Activated B cell treated with CpG ODN at 0.5 μM for 24 hours (primary cell): Measurements from ENCODE around the gene ELL3. TPM values are rescaled to one million over a fixed set of nuclear protein-coding genes. Genes with fewer than 3 reads are reported as not detected.
A peak's percentile ranks its signal among the peaks of the same experiment; 100 is the strongest.
"Not testable (repeated sequence)": the region's sequence is repeated elsewhere in the genome, so short reads cannot be mapped to it uniquely, and the experiment has no call there.

Source experiments
- ATAC-seq: fragments of 200-7000 bp; cut with Tn5 transposase; one replicate; pipeline ENCODE4 v1.10.0; 2021; ENCODE audit warnings: low read depth, mild to moderate bottlenecking, moderate library complexity
- CTCF ChIA-PET: fragments of 350-600 bp; sonication (Branson Sonifier 250); formaldehyde crosslinking; loops from one replicate; lab custom pipeline; 2021; ENCODE audit warnings: antibody characterized with exemption; lab: Charles Lee
- POLR2A ChIA-PET: fragments of 350-600 bp; sonication (Branson Sonifier 250); formaldehyde crosslinking; loops from one replicate; lab custom pipeline; 2021; ENCODE audit warnings: antibody characterized with exemption; lab: Charles Lee
- DNase-seq: peaks from one replicate; pipeline ENCODE4 v3.0.0; 2022
- H3K27ac Mint-ChIP-seq: one replicate; pipeline ENCODE4 v1.8.0; 2020; ENCODE audit warnings: mixed read lengths
- H3K27me3 Mint-ChIP-seq: one replicate; pipeline ENCODE4 v1.8.0; 2021; ENCODE audit warnings: mixed read lengths
- H3K36me3 Mint-ChIP-seq: one replicate; pipeline ENCODE4 v1.8.0; 2021; ENCODE audit warnings: low read depth, mixed read lengths
- H3K4me1 Mint-ChIP-seq: one replicate; pipeline ENCODE4 v1.8.0; 2021; ENCODE audit warnings: mixed read lengths
- H3K4me3 Mint-ChIP-seq: one replicate; pipeline ENCODE4 v1.8.0; 2020; ENCODE audit warnings: mild to moderate bottlenecking, mixed read lengths
- H3K9me3 Mint-ChIP-seq: one replicate; pipeline ENCODE4 v1.8.0; 2020; ENCODE audit warnings: mixed read lengths
- CTCF ChIP-seq: fragments of 200-600 bp; IDR thresholded peaks from one replicate; pipeline ENCODE4 v1.8.0; 2022; ENCODE audit warnings: antibody characterized with exemption, mild to moderate bottlenecking
- intact Hi-C: fragments of 100-400 bp; cut with micrococcal nuclease; formaldehyde crosslinking; loops from one replicate; pipeline ENCODE4 v1.15.1; 2024
- total RNA-seq: library from RNA; stranded (reverse); gene quantifications from 2 replicates; pipeline ENCODE4 v1.2.3, GENCODE V29; 2022

Gene ELL3, protein sequence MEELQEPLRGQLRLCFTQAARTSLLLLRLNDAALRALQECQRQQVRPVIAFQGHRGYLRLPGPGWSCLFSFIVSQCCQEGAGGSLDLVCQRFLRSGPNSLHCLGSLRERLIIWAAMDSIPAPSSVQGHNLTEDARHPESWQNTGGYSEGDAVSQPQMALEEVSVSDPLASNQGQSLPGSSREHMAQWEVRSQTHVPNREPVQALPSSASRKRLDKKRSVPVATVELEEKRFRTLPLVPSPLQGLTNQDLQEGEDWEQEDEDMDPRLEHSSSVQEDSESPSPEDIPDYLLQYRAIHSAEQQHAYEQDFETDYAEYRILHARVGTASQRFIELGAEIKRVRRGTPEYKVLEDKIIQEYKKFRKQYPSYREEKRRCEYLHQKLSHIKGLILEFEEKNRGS
- 95.5 and 108 TPM in 2 replicates for total RNA-seq

DNA sequence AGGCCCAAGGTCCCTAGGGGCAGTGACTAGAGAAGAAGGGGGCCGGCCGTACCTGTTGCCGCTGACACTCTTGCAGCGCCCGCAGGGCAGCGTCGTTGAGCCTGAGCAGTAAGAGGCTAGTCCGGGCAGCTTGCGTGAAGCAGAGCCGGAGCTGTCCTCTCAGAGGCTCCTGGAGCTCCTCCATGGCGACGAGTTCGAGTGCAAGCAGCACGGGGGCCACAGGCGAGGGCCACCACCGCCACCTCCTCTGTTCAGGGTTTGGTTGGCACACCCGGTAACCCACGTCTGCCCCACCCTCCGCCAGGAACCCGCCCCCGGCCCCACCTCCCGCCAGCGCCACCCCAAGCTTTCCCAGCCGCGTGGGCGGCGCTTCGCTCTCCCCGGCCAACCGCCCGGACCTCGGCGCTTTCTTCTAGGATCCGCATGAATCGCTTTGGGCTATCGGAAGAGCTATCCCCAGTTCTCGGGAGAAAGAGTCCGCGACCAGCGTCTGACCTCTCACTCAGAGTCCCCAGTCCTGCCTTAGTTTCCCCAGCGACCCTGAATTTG is at the start of gene ELL3:
Gene ELL3 (minus strand): TSS at position 249 of the 549 bp plus-strand sequence. CDS start 65 bp downstream, at position 184.
- CTCF ChIA-PET = interaction anchor here (0.8 to 2.9 kb wide), 11 partner anchors 8 to 51 kb away, joined by 3 to 49 read pairs (median 6); partner anchors contain the start of genes HYPK, MFAP1, PDIA3 and SERF2
- Mint-ChIP-seq H3K4me3 (peak within 1 kb of the TSS; percentile 96), H3K4me1 (peaks cover 44% of the 10 kb centered on the region), H3K36me3 (peaks cover 51% of the 10 kb centered on the region), H3K27ac (peak within 1 kb of the TSS; percentile 96), H3K9me3 (no peaks in the 10 kb centered on the region), H3K27me3 (no peaks in the 10 kb centered on the region)
- POLR2A ChIA-PET = interaction anchor here (0.5 to 10.1 kb wide), 26 partner anchors 11 to 1202 kb away, joined by 3 to 509 read pairs (median 4); partner anchors contain the start of genes B2M, HYPK, MAP1A and MFAP1
- intact Hi-C loops = loop anchor here (1.0 to 2.0 kb wide), 8 partner anchors 13 to 950 kb away; partner anchors contain the start of genes FRMD5, HYPK, MFAP1 and PDIA3
- peak; percentile 62 for ATAC-seq
- no peak for TF ChIP-seq CTCF
- DNase-seq = peak; percentile 82

GRCh38 chr15:43826029-43826507 is 49.3 kb upstream of the ELL3 start:
- intact Hi-C loops = loop anchor here (10.0 kb wide), 1 partner anchor 311 kb away; the partner anchor contains the start of gene MAP1A
- DNase-seq = no peak

GRCh38 chr15:43825305-43825704 is 48.5 kb upstream of the ELL3 start:
- DNase-seq, ATAC-seq, H3K9me3 Mint-ChIP-seq, H3K27me3 Mint-ChIP-seq, H3K27ac Mint-ChIP-seq: not testable (repeated sequence)
- ChIA-PET CTCF (interaction anchor here (1.2 to 1.5 kb wide), 2 partner anchors 25 to 49 kb away, joined by 5 to 8 read pairs; partner anchors contain the start of genes ELL3, HYPK and SERINC4), POLR2A (interaction anchor here (0.6 to 2.6 kb wide), 11 partner anchors 10 to 602 kb away, joined by 3 to 52 read pairs (median 11); partner anchors contain the start of genes ELL3, GOLM2, HYPK and PDIA3)
- intact Hi-C loops = loop anchor here (2.0 to 10.0 kb wide), 2 partner anchors 25 to 311 kb away; partner anchors contain the start of genes HYPK, MAP1A and SERINC4
- Mint-ChIP-seq H3K4me3 (peak overlapping the region; percentile 89), H3K36me3 (peaks cover 17% of the 10 kb centered on the region), H3K4me1 (peaks cover 67% of the 10 kb centered on the region)

More at GRCh38 chr15:43826029-43826507, 49.3 kb upstream of the ELL3 start:
- POLR2A ChIA-PET = interaction anchor here (0.7 to 2.5 kb wide), 3 partner anchors 10 to 80 kb away, joined by 3 to 20 read pairs (median 5); partner anchors contain the start of genes ELL3 and PDIA3
- peaks cover 73% of the 10 kb centered on the region for H3K4me1 Mint-ChIP-seq
- H3K27me3 Mint-ChIP-seq = no peaks in the 10 kb centered on the region
- peak overlapping the region; percentile 89 for H3K4me3 Mint-ChIP-seq
- peak overlapping the region; percentile 83 for H3K27ac Mint-ChIP-seq
- CTCF ChIA-PET = no interaction called here
- ATAC-seq = no peak
- TF ChIP-seq CTCF = no peak
- no peaks in the 10 kb centered on the region for H3K9me3 Mint-ChIP-seq
- peaks cover 17% of the 10 kb centered on the region for H3K36me3 Mint-ChIP-seq

- ChIA-PET CTCF (interaction anchor here (0.8 to 1.5 kb wide), 5 partner anchors 16 to 54 kb away, joined by 3 to 8 read pairs (median 4); partner anchors contain the start of genes ELL3, HYPK and SERINC4), POLR2A (interaction anchor here (0.5 to 2.6 kb wide), 17 partner anchors 9 to 1779 kb away, joined by 3 to 52 read pairs (median 8); partner anchors contain the start of genes ELL3, HYPK, PDIA3 and SERF2)
- peaks cover 62% of the 10 kb centered on the region for H3K4me1 Mint-ChIP-seq
- H3K4me3 Mint-ChIP-seq = peak within 1 kb of the TSS; percentile 99
- peaks cover 16% of the 10 kb centered on the region for H3K36me3 Mint-ChIP-seq
- ATAC-seq = peak; percentile 86
- no peaks in the 10 kb centered on the region for H3K27me3 Mint-ChIP-seq
- H3K27ac Mint-ChIP-seq = peak within 1 kb of the TSS; percentile 99
- H3K9me3 Mint-ChIP-seq = no peaks in the 10 kb centered on the region
- intact Hi-C loops = loop anchor here (1.0 to 10.0 kb wide), 6 partner anchors 15 to 310 kb away; partner anchors contain the start of genes HYPK, MAP1A, PDIA3 and SERF2
- peak; percentile 72 for DNase-seq
- TF ChIP-seq CTCF = no peak
Observed at GRCh38 chr15:43824302-43825246, 47.8 kb upstream of the ELL3 start, which contains the start of gene MFAP1. MFAP1 (minus strand) TSS chr15:43824690; CDS start chr15:43824569, 121 bp downstream.
